ENCODE data around the gene ANKRD53.
"Not testable (repeated sequence)": the region's sequence is repeated elsewhere in the genome, so short reads cannot be mapped to it uniquely, and the experiment has no call there.

ANKRD53 gene

GRCh38 chr2:71018625-71019024, 40.2 kb downstream of the ANKRD53 start:
- DNase-seq, result no peak

GRCh38 chr2:71019989-71020388, 41.6 kb downstream of the ANKRD53 start:
- not testable (repeated sequence) for DNase-seq

GRCh38 chr2:71021394-71021793, 43.0 kb downstream of the ANKRD53 start:
- DNase-seq, result not testable (repeated sequence)

- DNase-seq, result peak; percentile 70 to 76
Observed at GRCh38 chr2:71023553-71024243, 45.3 kb downstream of the ANKRD53 start.

Data from activated CD4-positive, alpha-beta T cell treated with anti-CD3 and anti-CD28 coated beads, Interleukin-2, amount 50 U/mL, for 4 hours (primary cell).